Neural progenitor cell (in vitro differentiated cells): ENCODE data around the gene OR10K1. TPM values are rescaled to one million over a fixed set of nuclear protein-coding genes. Genes with fewer than 3 reads are reported as not detected.

Source experiments
- DNase-seq: peaks from one replicate; pipeline ENCODE4 v3.0.0-alpha.2; 2016; ENCODE audit warnings: low spot score
- H2AFZ ChIP-seq: fragments of 200-600 bp; sonication (generic); replicated peaks from 2 replicates; pipeline ENCODE4 v1.6.1; 2016; ENCODE audit warnings: antibody characterized with exemption
- H3F3A ChIP-seq: fragments of 200-600 bp; sonication (generic); 2 replicates; pipeline ENCODE4 v1.6.1; 2016; ENCODE audit warnings: antibody characterized with exemption, low read depth
- H3K27ac ChIP-seq: fragments of 200-600 bp; sonication (generic); 2 replicates; pipeline ENCODE4 v1.5.1; 2016; ENCODE audit warnings: mild to moderate bottlenecking
- H3K27me3 ChIP-seq: fragments of 200-600 bp; sonication (generic); 2 replicates; pipeline ENCODE4 v1.6.1; 2016; ENCODE audit warnings: mild to moderate bottlenecking, moderate library complexity
- H3K36me3 ChIP-seq: fragments of 200-600 bp; sonication (generic); 2 replicates; pipeline ENCODE4 v1.5.1; 2016
- H3K4me1 ChIP-seq: fragments of 200-600 bp; sonication (generic); 2 replicates; pipeline ENCODE4 v1.6.1; 2016; ENCODE audit warnings: mixed run types
- H3K4me2 ChIP-seq: fragments of 200-600 bp; sonication (generic); 2 replicates; pipeline ENCODE4 v1.6.1; 2016
- H3K4me3 ChIP-seq: fragments of 200-600 bp; sonication (generic); 2 replicates; pipeline ENCODE4 v1.5.1; 2016
- H3K79me2 ChIP-seq: fragments of 200-600 bp; sonication (generic); 2 replicates; pipeline ENCODE4 v1.6.1; 2016; ENCODE audit warnings: low read depth
- H3K9ac ChIP-seq: fragments of 200-600 bp; sonication (generic); 2 replicates; pipeline ENCODE4 v1.6.1; 2016
- H3K9me3 ChIP-seq: fragments of 200-600 bp; sonication (generic); 2 replicates; pipeline ENCODE4 v1.5.1; 2016; ENCODE audit warnings: low read depth
- H4K20me1 ChIP-seq: fragments of 200-600 bp; sonication (generic); 2 replicates; pipeline ENCODE4 v1.6.1; 2016; ENCODE audit warnings: low read depth
- H3K27ac Mint-ChIP-seq: 3 replicates; pipeline ENCODE4 v1.8.0; 2021; ENCODE audit warnings: mixed read lengths
- H3K27me3 Mint-ChIP-seq: 2 replicates; pipeline ENCODE4 v1.8.0; 2022; ENCODE audit warnings: low read depth, mild to moderate bottlenecking, inconsistent platforms, moderate library complexity, mixed read lengths; ENCODE audit not compliant: insufficient read depth
- H3K36me3 Mint-ChIP-seq: 3 replicates; pipeline ENCODE4 v1.8.0; 2021; ENCODE audit warnings: mixed read lengths
- H3K4me1 Mint-ChIP-seq: 3 replicates; pipeline ENCODE4 v1.8.0; 2021; ENCODE audit warnings: mixed read lengths
- H3K4me3 Mint-ChIP-seq: 3 replicates; pipeline ENCODE4 v1.8.0; 2021; ENCODE audit warnings: mild to moderate bottlenecking, moderate library complexity, mixed read lengths
- H3K9me3 Mint-ChIP-seq: 3 replicates; pipeline ENCODE4 v1.8.0; 2020; ENCODE audit warnings: mixed read lengths
- CTCF ChIP-seq: fragments of 200-600 bp; sonication (generic); IDR thresholded peaks from 2 replicates; pipeline ENCODE4 v1.5.1; 2017; ENCODE audit warnings: antibody characterized with exemption, mild to moderate bottlenecking
- EZH2 ChIP-seq: fragments of 200-600 bp; sonication (generic); IDR thresholded peaks from 2 replicates; pipeline ENCODE4 v1.6.1; 2017; ENCODE audit warnings: antibody characterized with exemption, mild to moderate bottlenecking, moderate library complexity
- EZH2phosphoT487 ChIP-seq: fragments of 200-600 bp; sonication (generic); IDR thresholded peaks from 2 replicates; pipeline ENCODE4 v1.6.1; 2017; ENCODE audit warnings: antibody characterized with exemption
- total RNA-seq: library from RNA; depleted of rRNA; stranded (reverse); fragments of >200 nt; gene quantifications from 2 replicates; pipeline ENCODE4 v1.2.3, GENCODE V29; 2015; ENCODE audit warnings: low replicate concordance

The OR10K1 gene
- total RNA-seq, 1 donor from 2014 or later, result not detected

GRCh38 chr1:158458263-158458662 is 3.4 kb upstream of the OR10K1 start:
- Histone ChIP-seq H3K4me2 (no peak overlapping the region), H3K79me2 (no peaks in the 10 kb centered on the region), H3K4me1 (no peaks in the 10 kb centered on the region), H4K20me1 (no peaks in the 10 kb centered on the region), H2AFZ (no peak overlapping the region), H3K27me3 (no peaks in the 10 kb centered on the region), H3K9ac (no peak overlapping the region), H3K36me3 (no peaks in the 10 kb centered on the region), H3F3A (no peaks in the 10 kb centered on the region), H3K27ac (no peak overlapping the region), H3K4me3 (no peak overlapping the region), H3K9me3 (no peaks in the 10 kb centered on the region)
- DNase-seq, result no peak
- Mint-ChIP-seq H3K36me3 (no peaks in the 10 kb centered on the region), H3K4me1 (no peaks in the 10 kb centered on the region), H3K4me3 (no peak overlapping the region), H3K9me3 (no peaks in the 10 kb centered on the region), H3K27me3 (no peaks in the 10 kb centered on the region), H3K27ac (no peak overlapping the region)
- TF ChIP-seq EZH2 (no peak), CTCF (no peak), EZH2phosphoT487 (no peak)

- Histone ChIP-seq H2AFZ (no peak within 1 kb of the TSS), H3K79me2 (no peaks in the 10 kb centered on the region), H3K4me2 (no peak within 1 kb of the TSS), H3K4me1 (no peaks in the 10 kb centered on the region), H3K36me3 (no peaks in the 10 kb centered on the region), H3F3A (no peaks in the 10 kb centered on the region), H3K9ac (no peak within 1 kb of the TSS), H3K4me3 (no peak within 1 kb of the TSS), H4K20me1 (no peaks in the 10 kb centered on the region), H3K9me3 (no peaks in the 10 kb centered on the region), H3K27ac (no peak within 1 kb of the TSS), H3K27me3 (no peaks in the 10 kb centered on the region)
- no peaks in the 10 kb centered on the region for H3K4me1 Mint-ChIP-seq
- TF ChIP-seq EZH2, result no peak
- TF ChIP-seq EZH2phosphoT487, result no peak
- TF ChIP-seq CTCF, result no peak
- no peaks in the 10 kb centered on the region for H3K27me3 Mint-ChIP-seq
- H3K9me3 Mint-ChIP-seq, result no peaks in the 10 kb centered on the region
- no peak within 1 kb of the TSS for H3K27ac Mint-ChIP-seq
- no peak within 1 kb of the TSS for H3K4me3 Mint-ChIP-seq
- no peak for DNase-seq
- H3K36me3 Mint-ChIP-seq, result no peaks in the 10 kb centered on the region
Observed at GRCh38 chr1:158471920-158472319, 10.3 kb downstream of the OR10K1 start, which contains the start of gene OR10R2. OR10R2 (plus strand) TSS chr1:158472220; CDS start chr1:158472326, 106 bp downstream.

GRCh38 chr1:158485455-158485854 is 23.8 kb downstream of the OR10K1 start:
- H3K4me1 Mint-ChIP-seq, result no peaks in the 10 kb centered on the region

More at GRCh38 chr1:158485455-158485854, 23.8 kb downstream of the OR10K1 start:
- H3F3A ChIP-seq, result no peaks in the 10 kb centered on the region
- H3K9me3 Mint-ChIP-seq, result no peaks in the 10 kb centered on the region
- H3K4me3 ChIP-seq, result no peak overlapping the region
- no peak overlapping the region for H3K9ac ChIP-seq
- H2AFZ ChIP-seq, result no peak overlapping the region
- H3K79me2 ChIP-seq, result no peaks in the 10 kb centered on the region
- H3K36me3 Mint-ChIP-seq, result no peaks in the 10 kb centered on the region
- no peak overlapping the region for H3K4me3 Mint-ChIP-seq
- H3K4me2 ChIP-seq, result no peak overlapping the region
- H3K27me3 ChIP-seq, result no peaks in the 10 kb centered on the region
- no peak overlapping the region for H3K27ac ChIP-seq
- no peak for TF ChIP-seq EZH2
- TF ChIP-seq EZH2phosphoT487, result no peak
- TF ChIP-seq CTCF, result no peak
- H3K36me3 ChIP-seq, result no peaks in the 10 kb centered on the region
- H3K4me1 ChIP-seq, result peaks cover 16% of the 10 kb centered on the region
- H3K27me3 Mint-ChIP-seq, result no peaks in the 10 kb centered on the region
- H3K27ac Mint-ChIP-seq, result no peak overlapping the region
- H4K20me1 ChIP-seq, result no peaks in the 10 kb centered on the region
- no peaks in the 10 kb centered on the region for H3K9me3 ChIP-seq
- peak; percentile 6 for DNase-seq
